ENCODE results near the gene IRX2.

Gene IRX2

GRCh38 chr5:2751592-2752021, at the start of gene IRX2:
IRX2 (minus strand) TSS chr5:2751677; CDS start chr5:2751413, 264 bp downstream.
- no peak within 1 kb of the TSS for H3K27ac ChIP-seq (ENCODE audit: low read length)

DNA sequence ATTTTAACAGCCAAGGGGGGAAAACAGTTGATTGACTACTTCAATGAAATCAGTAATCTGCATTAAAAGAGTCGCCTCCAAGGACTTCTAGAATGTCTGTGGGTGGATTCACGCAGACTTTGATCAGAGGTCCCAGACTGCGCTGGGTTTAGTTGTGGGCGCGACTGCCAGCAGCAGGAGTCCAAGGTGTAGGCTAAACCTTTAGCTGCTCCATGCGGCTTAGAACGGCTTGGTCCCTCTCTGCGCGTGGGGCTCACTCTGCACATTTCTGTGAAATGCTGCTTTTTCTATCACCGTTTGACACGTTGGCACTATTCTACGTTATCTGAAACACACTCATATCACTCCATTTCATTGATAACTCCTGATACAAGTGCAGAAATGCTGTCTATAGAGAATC, 48.6 kb upstream of the IRX2 start:
- Histone ChIP-seq H3K4me1 (ENCODE audit: low read length) (no peaks in the 10 kb centered on the region), H4K20me1 (ENCODE audit: insufficient read depth, low read length) (no peaks in the 10 kb centered on the region), H3K9ac (ENCODE audit: low read length) (no peak overlapping the region), H3K4me3 (ENCODE audit: low read length) (no peak overlapping the region), H3K27ac (ENCODE audit: low read length) (no peak overlapping the region), H3K27me3 (ENCODE audit: low read depth, low read length) (no peaks in the 10 kb centered on the region), H3K79me2 (ENCODE audit: low read length) (no peaks in the 10 kb centered on the region), H2AFZ (ENCODE audit: low read depth, low read length) (no peak overlapping the region), H3K36me3 (replicated peaks; ENCODE audit: low read depth, low read length) (no peaks in the 10 kb centered on the region), H3K9me3 (ENCODE audit: insufficient read depth, low read length) (no peaks in the 10 kb centered on the region), H3K4me2 (ENCODE audit: low read length) (no peak overlapping the region)
- TF ChIP-seq, protein P1, sequence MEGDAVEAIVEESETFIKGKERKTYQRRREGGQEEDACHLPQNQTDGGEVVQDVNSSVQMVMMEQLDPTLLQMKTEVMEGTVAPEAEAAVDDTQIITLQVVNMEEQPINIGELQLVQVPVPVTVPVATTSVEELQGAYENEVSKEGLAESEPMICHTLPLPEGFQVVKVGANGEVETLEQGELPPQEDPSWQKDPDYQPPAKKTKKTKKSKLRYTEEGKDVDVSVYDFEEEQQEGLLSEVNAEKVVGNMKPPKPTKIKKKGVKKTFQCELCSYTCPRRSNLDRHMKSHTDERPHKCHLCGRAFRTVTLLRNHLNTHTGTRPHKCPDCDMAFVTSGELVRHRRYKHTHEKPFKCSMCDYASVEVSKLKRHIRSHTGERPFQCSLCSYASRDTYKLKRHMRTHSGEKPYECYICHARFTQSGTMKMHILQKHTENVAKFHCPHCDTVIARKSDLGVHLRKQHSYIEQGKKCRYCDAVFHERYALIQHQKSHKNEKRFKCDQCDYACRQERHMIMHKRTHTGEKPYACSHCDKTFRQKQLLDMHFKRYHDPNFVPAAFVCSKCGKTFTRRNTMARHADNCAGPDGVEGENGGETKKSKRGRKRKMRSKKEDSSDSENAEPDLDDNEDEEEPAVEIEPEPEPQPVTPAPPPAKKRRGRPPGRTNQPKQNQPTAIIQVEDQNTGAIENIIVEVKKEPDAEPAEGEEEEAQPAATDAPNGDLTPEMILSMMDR (IDR thresholded peaks at IDR 0.05; ENCODE audit: low read depth, low read length) = no peak
- no peak for TF ChIP-seq EZH2phosphoT487 (IDR thresholded peaks at IDR 0.05; ENCODE audit: low read depth)

More at GRCh38 chr5:2751592-2752021, at the start of gene IRX2:
- no peaks in the 10 kb centered on the region for H3K79me2 ChIP-seq (ENCODE audit: low read length)
- H3K9ac ChIP-seq (ENCODE audit: low read length) = no peak within 1 kb of the TSS
- no peak within 1 kb of the TSS for H3K4me3 ChIP-seq (ENCODE audit: low read length)
- no peaks in the 10 kb centered on the region for H4K20me1 ChIP-seq (ENCODE audit: insufficient read depth, low read length)
- H2AFZ ChIP-seq (ENCODE audit: low read depth, low read length) = no peak within 1 kb of the TSS
- H3K4me2 ChIP-seq (ENCODE audit: low read length) = no peak within 1 kb of the TSS
- no peaks in the 10 kb centered on the region for H3K4me1 ChIP-seq (ENCODE audit: low read length)
- H3K36me3 ChIP-seq (replicated peaks; ENCODE audit: low read depth, low read length) = no peaks in the 10 kb centered on the region
- H3K27me3 ChIP-seq (ENCODE audit: low read depth, low read length) = no peaks in the 10 kb centered on the region
- TF ChIP-seq, protein P1 (IDR thresholded peaks at IDR 0.05; ENCODE audit: low read depth, low read length) = no peak
- no peak for TF ChIP-seq EZH2phosphoT487 (IDR thresholded peaks at IDR 0.05; ENCODE audit: low read depth)
- no peaks in the 10 kb centered on the region for H3K9me3 ChIP-seq (ENCODE audit: insufficient read depth, low read length)

- Histone ChIP-seq H2AFZ (ENCODE audit: low read depth, low read length) (no peak overlapping the region), H3K27me3 (ENCODE audit: low read depth, low read length) (no peaks in the 10 kb centered on the region), H4K20me1 (ENCODE audit: insufficient read depth, low read length) (no peaks in the 10 kb centered on the region), H3K9ac (ENCODE audit: low read length) (no peak overlapping the region), H3K4me1 (ENCODE audit: low read length) (no peaks in the 10 kb centered on the region), H3K27ac (ENCODE audit: low read length) (no peak overlapping the region), H3K9me3 (ENCODE audit: insufficient read depth, low read length) (no peaks in the 10 kb centered on the region), H3K4me3 (ENCODE audit: low read length) (no peak overlapping the region), H3K79me2 (ENCODE audit: low read length) (no peaks in the 10 kb centered on the region), H3K4me2 (ENCODE audit: low read length) (no peak overlapping the region), H3K36me3 (replicated peaks; ENCODE audit: low read depth, low read length) (no peaks in the 10 kb centered on the region)
- no peak for TF ChIP-seq EZH2phosphoT487 (IDR thresholded peaks at IDR 0.05; ENCODE audit: low read depth)
- TF ChIP-seq, protein P1 (IDR thresholded peaks at IDR 0.05; ENCODE audit: low read depth, low read length) = no peak
Measured at GRCh38 chr5:2797981-2798380, 46.5 kb upstream of the IRX2 start.

DNA sequence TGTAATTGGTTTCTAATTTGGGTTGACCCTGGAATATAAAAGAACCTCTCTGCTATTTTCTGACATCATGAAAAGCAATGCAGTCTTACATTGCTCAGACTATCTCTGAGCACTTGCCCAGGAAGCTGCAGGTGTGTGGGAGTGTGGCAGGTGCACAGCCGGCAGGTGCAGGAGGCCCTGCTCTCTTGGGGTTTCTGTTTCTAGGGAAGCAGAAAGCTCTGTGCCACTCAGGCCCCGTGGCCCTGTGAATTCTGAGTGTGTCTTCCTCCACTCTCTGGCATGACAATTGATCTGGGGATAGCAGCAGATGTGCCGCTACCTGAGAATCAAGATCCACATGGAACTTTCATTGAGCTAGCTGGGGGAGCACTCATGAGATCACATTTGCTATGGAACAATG, 45.7 kb upstream of the IRX2 start:
- no peaks in the 10 kb centered on the region for H3K79me2 ChIP-seq (ENCODE audit: low read length)
- TF ChIP-seq, protein P1 (IDR thresholded peaks at IDR 0.05; ENCODE audit: low read depth, low read length) = no peak
- no peak for TF ChIP-seq EZH2phosphoT487 (IDR thresholded peaks at IDR 0.05; ENCODE audit: low read depth)
- H3K9ac ChIP-seq (ENCODE audit: low read length) = no peak overlapping the region
- H2AFZ ChIP-seq (ENCODE audit: low read depth, low read length) = no peak overlapping the region
- H3K27me3 ChIP-seq (ENCODE audit: low read depth, low read length) = no peaks in the 10 kb centered on the region
- no peaks in the 10 kb centered on the region for H3K9me3 ChIP-seq (ENCODE audit: insufficient read depth, low read length)
- no peaks in the 10 kb centered on the region for H3K4me1 ChIP-seq (ENCODE audit: low read length)
- no peak overlapping the region for H3K27ac ChIP-seq (ENCODE audit: low read length)
- no peaks in the 10 kb centered on the region for H4K20me1 ChIP-seq (ENCODE audit: insufficient read depth, low read length)
- H3K4me3 ChIP-seq (ENCODE audit: low read length) = no peak overlapping the region
- H3K36me3 ChIP-seq (replicated peaks; ENCODE audit: low read depth, low read length) = no peaks in the 10 kb centered on the region
- no peak overlapping the region for H3K4me2 ChIP-seq (ENCODE audit: low read length)

Measured in OCI-LY3 (cell line).